ENCODE measurements around the gene ASMTL.
"Not testable (repeated sequence)": the region's sequence is repeated elsewhere in the genome, so short reads cannot be mapped to it uniquely, and the experiment has no call there.

Gene ASMTL

GRCh38 chrX:1453951-1454785, 1.5 kb upstream of the ASMTL start:
- peak; percentile 87 for DNase-seq (ENCODE audit: low read depth)

- DNase-seq (ENCODE audit: low read depth), result peak; percentile 57
Measured at GRCh38 chrX:1453395-1453783, 680 bp upstream of the ASMTL start.

DNA sequence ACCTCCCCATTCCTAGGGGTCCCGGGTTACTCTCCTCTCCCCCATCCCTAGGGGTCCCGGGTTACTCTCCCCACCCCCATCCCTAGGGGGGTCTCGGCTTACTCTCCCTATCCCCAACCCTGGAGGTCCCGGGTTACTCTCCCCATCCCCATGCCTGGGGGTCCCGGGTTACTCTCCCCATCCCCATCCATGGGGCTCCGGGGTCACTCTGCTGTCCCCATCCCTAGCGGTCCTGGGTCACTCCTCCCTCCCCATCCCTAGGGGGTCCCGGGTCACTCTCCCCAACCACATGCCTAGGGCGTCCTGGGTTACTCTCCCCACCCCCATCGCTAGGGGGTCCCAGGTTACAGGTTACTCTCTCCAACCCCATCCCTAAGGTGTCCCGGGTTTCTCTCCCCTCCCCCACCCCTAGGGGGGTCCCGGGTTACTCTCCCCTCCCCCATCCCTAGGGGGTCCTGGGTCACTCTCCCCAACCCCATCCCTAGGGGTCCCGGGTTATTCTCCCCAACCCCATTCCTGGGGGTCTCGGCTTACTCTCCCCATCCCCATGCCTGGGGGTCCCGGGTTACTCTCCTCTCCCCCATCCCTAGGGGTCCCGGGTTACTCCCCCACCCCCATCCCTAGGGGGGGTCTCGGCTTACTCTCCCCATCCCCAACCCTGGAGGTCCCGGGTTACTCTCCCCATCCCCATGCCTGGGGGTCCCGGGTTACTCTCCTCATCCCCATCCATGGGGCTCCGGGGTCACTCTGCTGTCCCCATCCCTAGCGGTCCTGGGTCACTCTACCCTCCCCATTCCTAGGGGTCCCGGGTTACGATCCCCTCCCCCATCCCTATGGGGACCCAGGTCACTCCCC, 821 bp downstream of the ASMTL start:
- no peak for DNase-seq (ENCODE audit: low read depth)

DNA sequence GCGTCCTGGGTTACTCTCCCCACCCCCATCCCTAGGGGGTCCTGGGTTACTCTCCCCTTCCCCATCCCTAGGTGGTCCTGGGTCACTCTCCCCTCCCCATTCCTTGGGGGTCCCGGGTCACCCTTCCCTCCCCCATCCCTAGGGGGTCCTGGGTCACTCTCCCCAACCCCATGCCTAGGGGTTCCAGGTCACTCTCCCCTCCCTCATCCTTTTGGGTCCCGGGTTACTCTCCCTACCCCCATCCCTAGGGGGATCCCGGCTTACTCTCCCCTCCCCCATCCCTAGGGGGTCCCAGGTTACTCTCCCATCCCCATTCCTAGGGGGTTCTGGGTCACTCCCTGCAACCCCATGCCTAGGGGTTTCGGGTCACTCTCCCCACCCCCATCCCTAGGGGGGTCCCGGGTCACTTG, 1.5 kb downstream of the ASMTL start:
- DNase-seq (ENCODE audit: low read depth), result no peak

DNA sequence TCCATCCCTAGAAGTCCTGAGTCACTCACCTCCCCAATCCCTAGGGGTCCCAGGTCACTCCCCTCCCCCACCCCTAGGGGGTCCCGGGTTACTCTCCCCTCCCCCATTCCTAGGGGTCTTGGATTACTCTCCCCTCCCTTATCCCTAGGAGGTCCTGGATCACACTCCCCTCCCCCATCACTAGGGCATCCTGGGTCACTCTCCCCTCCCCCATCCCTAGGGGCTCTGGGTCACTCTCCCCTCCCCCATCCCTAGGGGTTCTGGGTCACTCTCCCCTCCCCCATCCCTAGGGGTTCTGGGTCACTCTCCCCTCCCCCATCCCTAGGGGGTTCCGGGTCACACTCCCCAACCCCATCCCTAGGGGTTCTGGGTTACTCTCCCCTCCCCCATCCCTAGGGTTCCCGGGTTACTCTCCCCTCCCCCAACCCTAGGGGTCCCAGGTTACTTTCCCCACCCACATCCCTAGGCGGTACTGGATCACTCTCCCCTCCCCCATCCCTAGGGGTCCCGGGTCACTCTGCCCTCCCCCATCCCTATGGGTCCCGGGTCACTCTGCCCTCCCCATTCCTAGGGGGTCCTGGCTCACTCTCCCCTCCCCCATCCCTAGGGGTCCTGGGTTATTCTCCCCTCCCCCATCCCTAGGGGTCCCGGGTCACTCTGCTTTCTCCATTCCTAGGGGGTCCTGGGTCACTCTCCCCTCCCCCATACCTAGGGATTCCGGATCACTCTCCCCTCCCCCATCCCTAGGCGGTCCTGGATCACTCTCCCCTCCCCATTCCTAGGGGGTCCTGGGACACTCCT, 2.1 kb downstream of the ASMTL start:
- DNase-seq (ENCODE audit: low read depth), result no peak

- no peak for DNase-seq (ENCODE audit: low read depth)
Measured at GRCh38 chrX:1449823-1450149, 2.9 kb downstream of the ASMTL start.

DNA sequence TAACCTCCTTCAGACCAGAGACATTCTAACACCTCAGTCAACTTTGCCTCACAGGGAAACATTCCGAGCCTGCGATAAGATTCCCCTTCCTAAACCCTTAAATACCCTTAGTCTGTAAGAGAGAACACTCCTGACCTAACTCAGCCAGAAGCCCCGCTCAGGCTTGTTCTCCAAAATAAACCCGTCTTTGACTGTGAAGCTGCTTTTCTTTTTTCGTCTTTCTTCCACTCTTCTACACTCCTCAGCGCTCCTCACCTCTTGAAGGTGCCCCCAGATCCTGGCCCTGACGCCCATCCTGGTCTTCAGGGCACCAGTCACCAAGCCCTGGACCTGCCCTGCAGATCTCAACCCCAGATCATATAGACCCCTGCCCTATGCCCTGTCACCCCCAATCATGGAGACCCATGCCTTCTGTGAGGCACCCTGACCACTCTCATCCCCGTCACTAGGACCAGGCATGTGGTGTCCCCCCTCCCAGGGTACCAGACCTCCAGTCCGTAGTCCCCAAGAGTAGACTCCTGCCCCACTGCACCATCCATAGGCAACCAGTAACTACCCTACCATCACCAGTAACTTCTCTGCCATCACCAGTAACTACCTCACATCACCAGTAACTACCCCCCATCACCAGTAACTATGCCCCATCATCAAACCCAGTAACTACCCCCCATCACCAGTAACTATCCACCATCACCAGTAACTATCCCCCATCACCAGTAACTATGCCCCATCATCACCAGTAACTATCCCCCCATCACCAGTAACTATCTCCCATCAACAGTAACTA, 3.5 kb downstream of the ASMTL start:
- DNase-seq (ENCODE audit: low read depth), result no peak

DNA sequence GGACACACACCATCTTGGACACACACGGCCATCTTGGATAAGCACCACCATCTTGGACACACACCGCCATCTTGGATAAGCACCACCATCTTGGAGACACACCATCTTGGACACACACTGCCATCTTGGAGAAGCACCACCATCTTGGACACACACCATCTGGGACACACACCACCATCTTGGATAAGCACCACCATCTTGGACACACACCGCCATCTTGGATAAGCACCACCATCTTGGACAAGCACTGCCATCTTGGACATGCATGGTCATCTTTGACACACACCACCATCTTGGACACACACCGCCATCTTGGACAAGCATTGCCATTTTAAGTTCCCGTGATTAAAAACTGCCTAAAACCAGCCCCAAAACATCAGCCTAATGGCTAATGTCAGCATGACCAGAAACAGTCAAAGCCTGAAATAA, 4.1 kb downstream of the ASMTL start:
- not testable (repeated sequence) for DNase-seq (ENCODE audit: low read depth)

DNA sequence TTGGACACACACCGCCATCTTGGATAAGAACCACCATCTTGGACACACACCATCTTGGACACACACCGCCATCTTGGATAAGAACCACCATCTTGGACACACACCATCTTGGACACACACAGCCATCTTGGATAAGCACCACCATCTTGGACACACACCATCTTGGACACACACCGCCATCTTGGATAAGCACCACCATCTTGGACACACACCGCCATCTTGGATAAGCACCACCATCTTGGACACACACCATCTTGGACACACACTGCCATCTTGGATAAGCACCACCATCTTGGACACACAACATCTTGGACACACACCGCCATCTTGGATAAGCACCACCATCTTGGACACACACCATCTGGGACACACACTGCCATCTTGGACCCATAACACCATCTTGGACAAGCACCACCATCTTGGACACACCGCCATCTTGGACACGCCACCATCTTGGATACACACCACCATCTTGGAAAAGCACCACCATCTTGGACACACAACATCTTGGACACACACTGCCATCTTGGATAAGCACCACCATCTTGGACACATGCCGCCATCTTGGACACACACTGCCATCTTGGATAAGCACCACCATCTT, 4.6 kb downstream of the ASMTL start:
- DNase-seq (ENCODE audit: low read depth), result not testable (repeated sequence)

GRCh38 chrX:1446984-1447968, 5.4 kb downstream of the ASMTL start:
- DNase-seq (ENCODE audit: low read depth), result not testable (repeated sequence)

DNA sequence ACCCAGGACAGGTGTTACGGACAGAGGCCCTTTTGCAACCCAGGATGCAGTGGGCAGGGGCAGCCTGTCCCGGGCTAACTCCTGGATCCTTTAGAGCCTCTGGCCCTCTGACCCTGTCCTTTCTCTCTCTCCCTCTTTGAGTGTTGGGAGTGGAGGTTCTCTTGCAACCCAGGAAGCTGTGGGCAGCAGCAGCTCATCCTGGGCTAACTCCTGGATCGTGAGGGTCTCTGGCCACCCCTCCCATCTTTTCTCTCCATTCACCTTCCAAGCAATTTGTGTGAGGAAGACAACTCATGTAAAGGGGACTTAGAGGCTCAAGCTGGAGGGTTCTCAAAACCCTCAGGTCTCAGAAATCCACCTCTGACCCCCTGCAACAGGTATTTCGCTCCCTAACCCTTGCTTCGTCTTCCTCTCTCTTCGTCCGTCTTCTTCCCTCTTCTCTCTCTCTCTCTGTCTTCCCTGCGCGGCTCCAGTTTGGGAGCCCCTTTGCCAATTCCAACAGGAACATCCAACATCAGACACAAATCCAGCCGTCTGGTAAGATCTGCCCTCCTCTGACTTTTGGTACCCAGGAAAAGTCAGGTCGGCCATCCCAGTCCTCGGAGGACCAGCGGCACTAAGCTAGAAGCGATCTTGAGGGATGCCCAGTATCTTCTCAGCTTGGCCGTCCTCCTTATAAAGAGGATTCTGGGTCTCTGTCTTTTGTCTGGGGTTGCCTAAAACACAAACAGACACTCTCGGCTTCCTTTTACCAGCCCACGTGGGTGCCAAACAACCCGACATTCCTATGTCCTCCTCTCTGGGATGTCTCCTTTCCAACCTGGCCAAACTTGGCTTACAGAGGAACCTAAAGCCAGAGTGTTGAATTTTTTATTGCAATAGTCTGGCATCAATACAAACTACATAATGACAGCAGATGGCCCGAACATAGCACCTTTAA, 7.9 kb downstream of the ASMTL start:
- no peak for DNase-seq (ENCODE audit: low read depth)

DNA sequence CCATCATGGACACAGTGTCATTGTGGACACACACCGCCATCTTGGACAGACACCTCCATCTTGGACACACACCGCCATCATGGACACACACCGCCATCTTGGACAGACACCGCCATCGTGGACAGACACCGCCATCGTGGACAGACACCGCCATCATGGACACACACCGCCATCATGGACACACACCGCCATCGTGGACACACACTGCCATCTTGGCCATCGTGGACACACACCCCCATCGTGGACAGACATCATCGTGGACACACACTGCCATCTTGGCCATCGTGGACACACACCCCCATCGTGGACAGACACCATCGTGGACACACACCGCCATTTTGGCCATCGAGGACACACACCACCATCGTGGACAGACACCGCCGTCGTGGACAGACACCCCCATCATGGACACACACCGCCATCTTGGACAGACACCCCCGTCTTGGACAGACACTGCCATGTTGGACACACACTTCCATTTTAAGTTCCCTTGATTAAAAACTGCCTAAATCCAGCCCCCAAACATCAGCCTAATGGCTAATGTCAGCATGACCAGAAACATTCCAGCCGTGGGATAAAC, 9.1 kb downstream of the ASMTL start:
- DNase-seq (ENCODE audit: low read depth), result no peak

GRCh38 chrX:1442724-1443367, 9.9 kb downstream of the ASMTL start:
- DNase-seq (ENCODE audit: low read depth), result no peak

DNA sequence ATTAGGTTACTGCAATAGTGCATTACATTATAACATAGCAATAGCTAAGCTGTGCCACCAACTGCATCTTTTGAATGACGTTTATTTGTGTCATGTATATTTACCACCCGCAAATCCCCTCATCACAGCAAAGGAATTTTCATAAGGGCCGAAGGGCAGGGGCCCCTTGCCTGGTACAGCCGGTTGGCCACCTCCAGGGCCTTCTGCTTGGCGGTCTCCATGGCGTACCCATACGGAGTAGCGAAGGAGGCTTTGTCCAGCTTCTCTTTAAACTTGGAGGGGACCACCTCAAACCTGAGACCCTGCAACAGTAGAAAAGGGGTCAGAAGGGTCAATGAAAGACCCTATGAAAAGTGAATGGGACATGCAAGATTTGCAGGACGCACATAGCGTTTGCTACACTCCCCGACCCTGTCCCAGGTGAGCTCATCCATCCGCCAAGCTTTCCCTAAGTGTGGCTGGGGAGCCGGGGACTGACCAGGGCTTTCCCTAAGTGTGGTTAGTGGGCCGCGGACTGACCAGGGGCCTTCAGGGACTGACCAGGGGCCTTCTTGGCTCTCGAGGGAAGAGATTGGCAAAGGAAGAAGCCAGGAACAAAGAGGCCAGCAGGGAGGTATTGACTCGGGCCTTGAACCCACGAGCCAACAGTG, 10.6 kb downstream of the ASMTL start:
- DNase-seq (ENCODE audit: low read depth), result no peak

- no peak for DNase-seq (ENCODE audit: low read depth)
Measured at GRCh38 chrX:1440506-1440905, 12.2 kb downstream of the ASMTL start.

- no peak for DNase-seq (ENCODE audit: low read depth)
Measured at GRCh38 chrX:1435241-1435895, 17.3 kb downstream of the ASMTL start.

DNA sequence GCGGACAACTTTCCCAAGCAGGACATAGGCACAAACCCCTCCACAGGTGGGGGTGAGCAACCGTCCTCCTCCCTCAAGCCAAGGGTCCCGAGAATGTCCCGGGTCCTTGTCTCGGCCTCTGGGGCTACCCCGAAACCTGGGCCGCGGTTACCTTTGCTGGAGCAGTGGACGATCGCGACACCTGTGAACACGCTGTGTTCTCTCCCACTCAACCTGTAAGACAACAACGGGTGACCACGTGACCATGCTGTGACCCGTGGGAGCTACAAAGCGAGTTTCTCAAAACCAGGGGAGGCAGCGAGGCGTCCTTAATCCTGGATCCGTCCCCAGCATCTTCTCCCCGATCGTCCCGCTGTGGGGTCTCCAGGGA, 17.9 kb downstream of the ASMTL start:
- no peak for DNase-seq (ENCODE audit: low read depth)

Data from stimulated activated CD8-positive, alpha-beta memory T cell treated with anti-CD3 and anti-CD28 coated beads, Interleukin-12 subunit alpha, Interleukin-12 subunit beta, amount 100 ng/mL, for 1 hour (primary cell).